ENCODE data around the gene TMEM109.

The TMEM109 gene

DNA sequence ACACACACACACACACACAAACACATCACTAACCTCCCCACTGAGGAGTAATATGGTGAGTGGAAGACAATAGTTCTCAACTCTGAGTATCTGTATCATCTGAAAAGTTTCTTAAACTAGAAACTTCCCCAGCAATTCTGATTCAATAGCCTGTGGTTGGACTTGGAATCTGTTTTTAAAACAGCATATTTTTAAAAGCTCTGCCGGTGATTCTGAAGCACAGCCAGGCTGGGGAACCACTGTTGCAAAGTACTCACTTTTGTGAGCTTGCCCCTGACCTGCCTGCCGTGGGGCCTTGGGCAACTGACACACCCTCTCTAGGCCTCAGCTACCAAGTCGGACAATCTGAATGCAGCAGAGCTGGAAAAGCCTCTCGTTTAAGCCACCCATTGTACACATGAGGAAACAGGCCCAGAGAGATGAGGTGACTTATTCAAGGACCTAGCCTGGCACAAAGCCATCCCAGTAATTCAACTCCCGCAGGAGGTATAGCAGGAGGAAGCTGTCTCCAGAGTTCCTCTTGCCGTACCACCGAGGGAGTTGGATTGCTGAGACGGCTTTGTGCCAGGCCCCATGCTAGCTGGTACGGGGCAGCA lies 29.1 kb downstream of the TMEM109 start:
- DNase-seq: no peak

DNA sequence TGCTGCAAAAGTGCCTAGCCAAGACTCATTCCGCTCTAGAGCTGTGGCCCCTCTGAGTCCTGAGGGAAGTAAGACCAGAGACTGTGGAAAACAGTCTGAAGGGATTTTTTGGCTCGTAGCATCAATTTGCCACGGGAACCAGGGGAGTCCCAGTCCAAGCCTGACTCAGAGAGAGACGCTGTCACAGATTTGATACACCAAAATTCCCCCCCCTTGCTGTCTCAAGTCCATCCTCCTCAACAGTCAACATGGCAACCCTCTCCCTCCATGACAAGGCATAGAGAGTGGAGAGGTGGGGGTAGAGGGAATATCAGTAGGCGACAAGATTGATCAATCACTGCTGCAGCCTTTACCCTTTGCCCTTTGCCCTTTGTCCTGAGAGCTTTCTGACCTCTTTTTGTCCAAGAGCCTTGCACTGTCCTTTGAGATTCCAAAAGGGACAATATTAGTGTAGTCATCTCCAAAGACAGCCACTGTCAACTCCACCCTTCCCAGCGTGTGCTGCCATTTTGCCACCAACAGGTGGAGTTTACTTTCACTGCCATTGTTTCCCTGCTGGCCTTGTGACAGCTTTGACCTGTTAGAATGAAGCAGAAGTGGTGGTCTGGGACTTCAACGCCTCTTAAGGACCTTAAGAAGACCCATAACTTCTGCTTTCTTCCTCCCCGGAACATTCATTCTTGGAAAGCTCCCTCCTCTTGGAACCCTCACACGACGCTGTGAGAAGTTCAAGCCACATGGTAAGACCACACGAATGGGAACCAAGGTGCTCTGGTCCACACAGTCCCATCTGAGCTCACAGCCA lies 30.7 kb downstream of the TMEM109 start:
- peak; percentile 79 to 81 for DNase-seq

GRCh38 chr11:60945295-60945667 lies 31.3 kb downstream of the TMEM109 start:
- DNase-seq: no peak

DNA sequence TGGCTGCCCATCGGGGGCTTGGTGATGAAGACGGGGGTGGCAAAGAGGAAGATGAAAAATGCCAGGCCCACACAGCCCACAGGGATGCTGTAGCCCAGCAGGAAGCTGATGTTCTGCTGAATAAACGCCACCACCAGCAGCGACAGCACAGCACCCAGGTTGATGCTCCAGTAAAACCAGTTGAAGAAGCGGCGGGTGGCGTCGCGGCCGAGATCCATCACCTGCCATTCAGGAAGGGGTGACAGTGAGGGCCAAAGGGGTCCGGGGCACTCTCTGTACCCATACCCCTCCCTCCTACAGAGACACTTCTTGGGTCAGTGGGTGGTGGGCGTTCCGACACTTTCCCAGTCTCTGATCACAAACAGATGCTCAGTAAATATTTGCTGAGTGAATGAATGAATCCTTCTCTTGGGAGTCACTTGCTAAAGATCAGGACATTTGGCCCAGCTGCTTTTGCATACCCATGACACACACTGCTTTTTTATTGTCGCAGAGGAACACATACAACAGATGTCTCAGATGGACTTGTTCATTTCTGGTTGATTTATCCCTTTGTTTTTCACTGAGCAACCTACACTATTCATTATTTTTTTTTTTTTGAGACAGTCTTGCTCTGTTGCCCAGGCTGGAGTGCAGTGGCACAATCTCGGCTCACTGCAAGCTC lies 32.8 kb downstream of the TMEM109 start:
- DNase-seq: no peak

- DNase-seq: no peak
Observed at GRCh38 chr11:60947700-60948099, 33.7 kb downstream of the TMEM109 start.

DNA sequence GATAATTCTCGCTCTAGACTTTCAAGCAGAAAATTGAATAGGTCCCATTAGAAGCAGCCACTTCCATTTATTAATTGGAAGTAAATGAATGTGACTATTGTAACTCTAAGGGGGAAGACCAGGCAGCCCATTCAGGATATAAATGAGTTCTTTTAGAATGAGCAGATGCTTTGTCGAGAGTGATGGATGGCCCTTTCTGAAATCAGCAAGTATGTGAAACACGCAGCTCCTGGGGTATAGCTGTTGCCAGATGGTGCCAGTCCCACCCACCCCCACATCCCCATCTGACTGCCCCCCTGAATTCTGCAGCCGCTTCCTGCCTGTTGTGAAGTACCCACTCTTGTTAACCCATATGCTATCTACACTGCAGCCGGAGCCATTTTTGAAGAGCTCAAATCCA lies 34.3 kb downstream of the TMEM109 start:
- DNase-seq: no peak

GRCh38 chr11:60950024-60950423 lies 36.1 kb downstream of the TMEM109 start:
- DNase-seq: peak in 1 of 2 donors; percentile 50

- peak in 1 of 2 donors; percentile 63 for DNase-seq
Observed at GRCh38 chr11:60950933-60951605, 37.1 kb downstream of the TMEM109 start.

- no peak for DNase-seq
Observed at GRCh38 chr11:60951606-60951903, 37.6 kb downstream of the TMEM109 start.

DNA sequence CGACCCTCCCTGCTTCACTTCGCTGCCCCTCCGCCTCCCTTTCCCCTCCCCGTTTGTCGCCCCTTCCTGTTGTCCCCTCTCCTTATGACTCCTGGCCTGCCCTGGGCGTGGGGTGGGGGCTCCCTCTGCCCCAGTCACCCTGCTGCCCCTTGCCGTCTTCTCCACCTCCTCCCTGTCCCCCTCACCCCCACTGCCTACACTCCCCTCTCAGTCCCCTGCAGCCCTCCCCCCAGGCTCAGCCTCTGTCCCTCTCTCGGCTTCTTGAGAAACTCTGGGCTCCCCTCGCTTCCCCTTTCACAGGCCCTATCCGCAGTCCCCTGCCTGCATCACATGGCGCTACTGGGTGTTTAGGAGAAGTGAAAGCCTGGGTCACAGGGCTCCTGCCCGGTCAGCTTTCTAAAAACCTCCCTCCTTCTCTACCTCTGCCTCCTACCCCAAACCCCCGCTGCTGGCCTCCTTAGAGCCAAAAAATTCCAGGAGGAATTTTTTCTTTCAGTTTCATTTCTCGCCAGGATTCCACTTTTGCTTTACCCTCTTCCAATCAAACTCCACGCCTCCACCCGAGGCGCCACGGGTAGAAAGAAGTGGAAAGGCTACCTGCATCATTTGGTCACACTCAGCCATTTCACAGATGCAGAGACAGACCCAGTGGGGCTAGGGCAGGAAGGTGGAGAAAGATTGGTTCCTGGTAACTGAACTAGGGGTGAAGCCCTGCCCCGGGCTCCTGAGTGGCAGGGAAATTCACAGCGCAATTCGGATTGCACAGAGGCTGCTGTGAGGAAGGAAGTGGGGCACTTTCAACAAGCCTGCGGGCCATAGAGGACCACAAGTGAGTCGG lies 38.2 kb downstream of the TMEM109 start, which contains the start of gene SLC15A3:
Gene SLC15A3 (minus strand): TSS at position 273 of the 838 bp plus-strand sequence. CDS start 625 bp downstream, outside the sequence.
- DNase-seq: peak; percentile 96 to 97

- no peak for DNase-seq
Observed at GRCh38 chr11:60952742-60953170, 38.8 kb downstream of the TMEM109 start.

DNA sequence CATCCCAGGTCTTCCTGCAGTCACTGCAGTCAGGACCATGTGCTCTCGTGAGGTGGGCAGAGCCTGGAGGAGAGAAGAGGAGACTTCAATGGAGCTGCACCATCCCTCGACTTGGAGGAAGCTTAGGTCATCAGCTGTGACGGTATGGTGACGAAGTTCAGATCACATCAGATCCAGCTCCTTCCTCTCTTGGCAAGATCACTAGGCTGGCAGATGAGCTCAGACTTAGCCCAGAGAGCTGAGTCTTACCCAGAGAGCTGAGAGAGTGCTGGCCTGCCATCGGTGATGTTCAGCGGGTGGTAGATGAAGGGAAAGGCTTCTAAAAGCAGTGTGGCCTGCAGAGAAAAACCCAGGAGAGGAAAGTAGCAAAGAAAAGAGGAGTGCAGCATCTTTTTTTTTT lies 39.8 kb downstream of the TMEM109 start:
- DNase-seq: peak; percentile 90 to 97

GRCh38 chr11:60954421-60954820 lies 40.5 kb downstream of the TMEM109 start:
- DNase-seq: peak; percentile 91 to 95

DNA sequence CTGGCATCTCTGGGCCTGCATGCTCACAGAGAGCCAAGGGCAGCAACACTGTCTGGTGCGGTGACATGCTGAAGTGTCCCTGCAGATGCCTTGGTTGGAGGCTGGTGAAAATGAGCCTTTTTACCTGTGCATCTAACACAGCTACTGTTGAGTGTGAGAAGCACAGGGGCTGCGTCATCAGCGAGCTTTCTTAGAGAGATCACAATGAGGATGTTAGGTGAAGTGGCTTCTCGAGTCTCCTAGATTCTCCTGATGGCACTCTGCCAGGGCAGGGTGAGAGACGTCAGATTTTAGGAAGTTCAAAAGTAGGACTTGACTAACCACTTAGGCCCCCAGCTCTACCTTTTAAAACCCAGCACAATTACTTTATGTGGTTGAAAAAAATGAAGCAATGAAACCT lies 41.6 kb downstream of the TMEM109 start:
- DNase-seq: peak; percentile 49 to 55

- no peak for DNase-seq
Observed at GRCh38 chr11:60957188-60957587, 43.2 kb downstream of the TMEM109 start.

- DNase-seq: no peak
Observed at GRCh38 chr11:60959431-60959830, 45.5 kb downstream of the TMEM109 start.

- no peak for DNase-seq
Observed at GRCh38 chr11:60960405-60960804, 46.4 kb downstream of the TMEM109 start.

- no peak for DNase-seq
Observed at GRCh38 chr11:60964801-60965200, 50.8 kb downstream of the TMEM109 start.

DNA sequence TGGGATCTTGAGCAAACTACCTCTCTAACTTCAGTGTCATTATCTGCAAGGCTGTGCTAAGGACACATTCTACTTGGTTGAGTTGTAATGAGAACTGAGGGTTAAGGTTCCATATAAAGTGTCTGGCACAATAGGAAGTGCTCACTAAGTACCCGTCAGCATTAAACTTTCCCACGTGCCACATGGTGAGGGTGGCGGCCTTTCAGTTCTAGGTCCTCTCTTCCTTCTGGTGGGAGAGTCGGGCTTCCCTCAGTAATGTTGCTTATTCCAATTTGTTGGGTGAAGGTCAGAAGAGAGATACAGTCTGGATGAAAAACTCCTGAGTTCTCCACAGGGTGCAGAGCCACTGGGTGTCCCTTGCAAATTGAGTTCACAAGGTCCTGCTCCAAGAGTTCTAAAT lies 52.9 kb downstream of the TMEM109 start:
- peak; percentile 45 to 63 for DNase-seq

GRCh38 chr11:60968223-60968622 lies 54.3 kb downstream of the TMEM109 start:
- no peak for DNase-seq

GRCh38 chr11:60970369-60970774 lies 56.4 kb downstream of the TMEM109 start:
- DNase-seq: peak; percentile 66 to 75

DNA sequence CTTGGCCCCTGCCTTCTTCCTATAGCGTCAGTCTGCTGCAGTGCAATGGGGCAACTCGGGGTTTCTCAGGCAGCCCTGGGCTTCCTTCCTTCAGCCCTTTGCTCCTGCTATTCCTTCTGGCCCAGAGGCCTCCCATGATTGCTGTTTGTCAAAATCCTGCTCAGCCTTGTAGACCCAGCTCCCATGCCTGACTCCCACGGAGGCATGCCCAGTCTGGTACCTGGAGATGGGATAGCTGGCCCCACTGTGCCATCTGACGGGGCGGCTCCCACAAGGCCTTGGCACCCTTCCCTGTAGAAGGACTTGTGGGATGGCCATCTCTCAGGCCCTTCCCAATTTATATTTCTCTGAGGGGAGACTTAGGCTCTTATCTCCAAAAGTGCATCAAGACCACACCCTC lies 56.9 kb downstream of the TMEM109 start:
- DNase-seq: no peak
